ENCODE data around the gene ADGRB2.

ADGRB2 gene

GRCh38 chr1:31704271-31705079, 59.7 kb downstream of the ADGRB2 start:
- Histone ChIP-seq H3K4me3 (ENCODE audit: low read depth in 1 of 2, low read length in 2 of 2) (peak overlapping the region; percentile 52 to 55), H3K4me1 (ENCODE audit: control insufficient read depth in 1 of 2, insufficient read depth in 2 of 2, low read length in 2 of 2) (peaks cover 23 to 32% of the 10 kb centered on the region in 2 donors), H3K27me3 (ENCODE audit: control insufficient read depth in 1 of 2, insufficient read depth in 2 of 2, low read length in 2 of 2) (peaks cover 8 to 16% of the 10 kb centered on the region in 2 donors), H3K9me3 (ENCODE audit: control insufficient read depth in 1 of 2, low read length in 2 of 2) (no peaks in the 10 kb centered on the region), H3K36me3 (ENCODE audit: control insufficient read depth in 1 of 2, insufficient read depth in 2 of 2, low read length in 2 of 2) (no peaks in the 10 kb centered on the region), H3K9ac (ENCODE audit: low read depth in 1 of 2, low read length in 2 of 2) (peak overlapping the region in 1 of 2 donors; percentile 3), H3K27ac (ENCODE audit: low read depth, low read length) (peak overlapping the region; percentile 2)

GRCh38 chr1:31703431-31704270, 60.5 kb downstream of the ADGRB2 start, which contains the start of gene COL16A1:
Gene COL16A1 (minus strand): TSS chr1:31704017. CDS start chr1:31702193, 1,824 bp downstream.
- Histone ChIP-seq H3K9me3 (ENCODE audit: control insufficient read depth in 1 of 2, low read length in 2 of 2) (no peaks in the 10 kb centered on the region), H3K27me3 (ENCODE audit: control insufficient read depth in 1 of 2, insufficient read depth in 2 of 2, low read length in 2 of 2) (peaks cover 8 to 14% of the 10 kb centered on the region in 2 donors), H3K4me3 (ENCODE audit: low read depth in 1 of 2, low read length in 2 of 2) (peak within 1 kb of the TSS; percentile 52 to 56), H3K36me3 (ENCODE audit: control insufficient read depth in 1 of 2, insufficient read depth in 2 of 2, low read length in 2 of 2) (no peaks in the 10 kb centered on the region), H3K4me1 (ENCODE audit: control insufficient read depth in 1 of 2, insufficient read depth in 2 of 2, low read length in 2 of 2) (peaks cover 23 to 32% of the 10 kb centered on the region in 2 donors), H3K9ac (ENCODE audit: low read depth in 1 of 2, low read length in 2 of 2) (peak within 1 kb of the TSS; percentile 22 to 56), H3K27ac (ENCODE audit: low read depth, low read length) (peak within 1 kb of the TSS; percentile 17)

- Histone ChIP-seq H3K9ac (ENCODE audit: low read depth in 1 of 2, low read length in 2 of 2) (peak overlapping the region in 1 of 2 donors; percentile 56), H3K4me3 (ENCODE audit: low read depth in 1 of 2, low read length in 2 of 2) (peak overlapping the region; percentile 51 to 56), H3K27ac (ENCODE audit: low read depth, low read length) (no peak overlapping the region), H3K36me3 (ENCODE audit: control insufficient read depth in 1 of 2, insufficient read depth in 2 of 2, low read length in 2 of 2) (no peaks in the 10 kb centered on the region), H3K9me3 (ENCODE audit: control insufficient read depth in 1 of 2, low read length in 2 of 2) (no peaks in the 10 kb centered on the region), H3K4me1 (ENCODE audit: control insufficient read depth in 1 of 2, insufficient read depth in 2 of 2, low read length in 2 of 2) (peaks cover 23 to 32% of the 10 kb centered on the region in 2 donors), H3K27me3 (ENCODE audit: control insufficient read depth in 1 of 2, insufficient read depth in 2 of 2, low read length in 2 of 2) (peaks cover 5 to 10% of the 10 kb centered on the region in 2 donors)
Observed at GRCh38 chr1:31702836-31703404, 61.2 kb downstream of the ADGRB2 start.

- no peaks in the 10 kb centered on the region for H3K36me3 ChIP-seq (ENCODE audit: control insufficient read depth in 1 of 2, insufficient read depth in 2 of 2, low read length in 2 of 2)
- H3K4me1 ChIP-seq (ENCODE audit: control insufficient read depth in 1 of 2, insufficient read depth in 2 of 2, low read length in 2 of 2) = peaks cover 23 to 32% of the 10 kb centered on the region in 2 donors
- H3K4me3 ChIP-seq (ENCODE audit: low read depth in 1 of 2, low read length in 2 of 2) = no peak overlapping the region
- H3K9me3 ChIP-seq (ENCODE audit: control insufficient read depth in 1 of 2, low read length in 2 of 2) = no peaks in the 10 kb centered on the region
- no peak overlapping the region for H3K27ac ChIP-seq (ENCODE audit: low read depth, low read length)
- H3K27me3 ChIP-seq (ENCODE audit: control insufficient read depth in 1 of 2, insufficient read depth in 2 of 2, low read length in 2 of 2) = peaks cover 4 to 10% of the 10 kb centered on the region in 2 donors
- H3K9ac ChIP-seq (ENCODE audit: low read depth in 1 of 2, low read length in 2 of 2) = no peak overlapping the region
Observed at GRCh38 chr1:31701091-31701736, 62.9 kb downstream of the ADGRB2 start.

DNA sequence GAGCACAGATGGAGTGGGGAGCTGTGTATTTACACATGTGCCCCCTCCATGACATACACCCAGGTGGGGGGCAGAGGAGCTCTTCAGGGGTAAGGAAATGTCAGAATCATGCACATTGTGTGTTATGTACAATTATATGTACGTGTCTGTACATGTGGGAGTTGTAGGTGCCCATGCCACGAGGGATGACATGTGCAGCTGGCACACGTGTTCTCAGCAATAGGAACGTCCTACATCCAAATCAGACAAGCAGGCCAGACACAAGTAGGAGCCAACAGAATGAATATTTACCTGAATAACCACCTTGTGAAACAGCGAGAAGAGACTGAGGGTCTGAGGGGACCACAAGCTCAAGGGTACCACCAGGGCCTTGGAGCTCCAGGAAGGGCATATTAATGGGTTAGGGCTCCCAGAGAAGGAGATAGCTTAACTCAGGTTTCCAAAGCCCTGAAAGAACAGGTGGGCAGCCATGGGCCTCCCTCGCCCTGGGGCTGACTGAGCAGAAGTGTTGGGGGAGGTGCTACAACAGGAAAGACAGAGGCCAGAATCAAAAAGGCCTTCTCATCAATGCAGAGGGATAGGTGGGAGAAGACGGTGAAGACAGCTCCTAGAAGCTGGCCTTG, 63.6 kb downstream of the ADGRB2 start:
- H3K9me3 ChIP-seq (ENCODE audit: control insufficient read depth in 1 of 2, low read length in 2 of 2) = no peaks in the 10 kb centered on the region
- H3K27me3 ChIP-seq (ENCODE audit: control insufficient read depth in 1 of 2, insufficient read depth in 2 of 2, low read length in 2 of 2) = peaks cover 0 to 9% of the 10 kb centered on the region in 2 donors
- no peaks in the 10 kb centered on the region for H3K36me3 ChIP-seq (ENCODE audit: control insufficient read depth in 1 of 2, insufficient read depth in 2 of 2, low read length in 2 of 2)
- H3K4me3 ChIP-seq (ENCODE audit: low read depth in 1 of 2, low read length in 2 of 2) = no peak overlapping the region
- H3K27ac ChIP-seq (ENCODE audit: low read depth, low read length) = no peak overlapping the region
- peaks cover 23 to 32% of the 10 kb centered on the region in 2 donors for H3K4me1 ChIP-seq (ENCODE audit: control insufficient read depth in 1 of 2, insufficient read depth in 2 of 2, low read length in 2 of 2)
- peak overlapping the region in 1 of 2 donors; percentile 15 for H3K9ac ChIP-seq (ENCODE audit: low read depth in 1 of 2, low read length in 2 of 2)

- H3K36me3 ChIP-seq (ENCODE audit: control insufficient read depth in 1 of 2, insufficient read depth in 2 of 2, low read length in 2 of 2) = peaks cover 0 to 4% of the 10 kb centered on the region in 2 donors
- H3K9me3 ChIP-seq (ENCODE audit: control insufficient read depth in 1 of 2, low read length in 2 of 2) = no peaks in the 10 kb centered on the region
- H3K4me1 ChIP-seq (ENCODE audit: control insufficient read depth in 1 of 2, insufficient read depth in 2 of 2, low read length in 2 of 2) = peaks cover 16 to 24% of the 10 kb centered on the region in 2 donors
- H3K9ac ChIP-seq (ENCODE audit: low read depth in 1 of 2, low read length in 2 of 2) = no peak overlapping the region
- H3K27me3 ChIP-seq (ENCODE audit: control insufficient read depth in 1 of 2, insufficient read depth in 2 of 2, low read length in 2 of 2) = peaks cover 0 to 7% of the 10 kb centered on the region in 2 donors
- no peak overlapping the region for H3K27ac ChIP-seq (ENCODE audit: low read depth, low read length)
- H3K4me3 ChIP-seq (ENCODE audit: low read depth in 1 of 2, low read length in 2 of 2) = no peak overlapping the region
Observed at GRCh38 chr1:31699341-31699891, 64.7 kb downstream of the ADGRB2 start.

DNA sequence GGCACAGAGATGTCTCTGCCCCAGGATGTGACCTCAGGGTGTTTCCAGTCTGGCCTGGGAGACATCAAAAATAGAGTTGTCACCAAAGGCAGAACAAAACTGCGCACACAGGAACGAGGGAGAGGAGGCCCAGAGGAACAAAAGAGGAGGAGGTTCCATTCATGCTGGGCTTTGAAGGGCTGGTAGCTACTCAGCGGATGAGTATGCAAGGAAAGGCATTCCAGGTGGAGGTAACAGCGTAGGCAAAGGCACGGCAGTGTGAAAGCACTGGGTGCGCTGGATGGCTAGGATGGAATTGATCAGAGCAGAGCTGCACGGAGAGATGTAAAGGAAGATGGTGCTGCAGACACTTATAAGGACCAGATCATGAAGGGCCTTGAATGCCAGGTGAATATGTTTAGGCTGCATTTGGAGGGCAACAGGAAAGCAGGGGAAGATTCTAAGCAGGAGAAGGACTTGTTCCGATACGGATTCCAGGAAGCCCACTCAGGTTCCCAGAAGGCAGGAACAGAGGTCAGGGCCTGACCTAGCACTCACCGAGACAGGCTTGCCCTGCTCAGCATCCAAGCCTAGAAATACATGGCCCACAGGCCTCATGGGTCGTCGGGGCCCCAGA, 66.7 kb downstream of the ADGRB2 start:
- Histone ChIP-seq H3K36me3 (ENCODE audit: control insufficient read depth in 1 of 2, insufficient read depth in 2 of 2, low read length in 2 of 2) (peaks cover 0 to 4% of the 10 kb centered on the region in 2 donors), H3K4me1 (ENCODE audit: control insufficient read depth in 1 of 2, insufficient read depth in 2 of 2, low read length in 2 of 2) (peaks cover 14 to 18% of the 10 kb centered on the region in 2 donors), H3K27me3 (ENCODE audit: control insufficient read depth in 1 of 2, insufficient read depth in 2 of 2, low read length in 2 of 2) (no peaks in the 10 kb centered on the region), H3K27ac (ENCODE audit: low read depth, low read length) (no peak overlapping the region), H3K9ac (ENCODE audit: low read depth in 1 of 2, low read length in 2 of 2) (no peak overlapping the region), H3K4me3 (ENCODE audit: low read depth in 1 of 2, low read length in 2 of 2) (no peak overlapping the region), H3K9me3 (ENCODE audit: control insufficient read depth in 1 of 2, low read length in 2 of 2) (no peaks in the 10 kb centered on the region)

- peaks cover 10 to 14% of the 10 kb centered on the region in 2 donors for H3K4me1 ChIP-seq (ENCODE audit: control insufficient read depth in 1 of 2, insufficient read depth in 2 of 2, low read length in 2 of 2)
- H3K9ac ChIP-seq (ENCODE audit: low read depth in 1 of 2, low read length in 2 of 2) = no peak overlapping the region
- H3K4me3 ChIP-seq (ENCODE audit: low read depth in 1 of 2, low read length in 2 of 2) = no peak overlapping the region
- H3K9me3 ChIP-seq (ENCODE audit: control insufficient read depth in 1 of 2, low read length in 2 of 2) = no peaks in the 10 kb centered on the region
- no peaks in the 10 kb centered on the region for H3K27me3 ChIP-seq (ENCODE audit: control insufficient read depth in 1 of 2, insufficient read depth in 2 of 2, low read length in 2 of 2)
- peaks cover 0 to 4% of the 10 kb centered on the region in 2 donors for H3K36me3 ChIP-seq (ENCODE audit: control insufficient read depth in 1 of 2, insufficient read depth in 2 of 2, low read length in 2 of 2)
- no peak overlapping the region for H3K27ac ChIP-seq (ENCODE audit: low read depth, low read length)
Observed at GRCh38 chr1:31696242-31696641, 67.9 kb downstream of the ADGRB2 start.

- peaks cover 1 to 5% of the 10 kb centered on the region in 2 donors for H3K4me1 ChIP-seq (ENCODE audit: control insufficient read depth in 1 of 2, insufficient read depth in 2 of 2, low read length in 2 of 2)
- peaks cover 0 to 4% of the 10 kb centered on the region in 2 donors for H3K36me3 ChIP-seq (ENCODE audit: control insufficient read depth in 1 of 2, insufficient read depth in 2 of 2, low read length in 2 of 2)
- no peak overlapping the region for H3K27ac ChIP-seq (ENCODE audit: low read depth, low read length)
- no peak overlapping the region for H3K4me3 ChIP-seq (ENCODE audit: low read depth in 1 of 2, low read length in 2 of 2)
- H3K27me3 ChIP-seq (ENCODE audit: control insufficient read depth in 1 of 2, insufficient read depth in 2 of 2, low read length in 2 of 2) = no peaks in the 10 kb centered on the region
- H3K9me3 ChIP-seq (ENCODE audit: control insufficient read depth in 1 of 2, low read length in 2 of 2) = no peaks in the 10 kb centered on the region
- H3K9ac ChIP-seq (ENCODE audit: low read depth in 1 of 2, low read length in 2 of 2) = no peak overlapping the region
Observed at GRCh38 chr1:31695327-31695726, 68.8 kb downstream of the ADGRB2 start.

All from duodenal mucosa (tissue), 2 donors.